Stimulated activated CD8-positive, alpha-beta memory T cell treated with anti-CD3 and anti-CD28 coated beads, Interleukin-15, amount 100 ng/mL, for 4 hours (primary cell): ENCODE data around the gene GALT.
A peak's percentile ranks its signal among the peaks of the same experiment; 100 is the strongest.
"Not testable (repeated sequence)": the region's sequence is repeated elsewhere in the genome, so short reads cannot be mapped to it uniquely, and the experiment has no call there.

ENCODE experiments used
- DNase-seq, 2 donors: peaks; one replicate each; pipeline ENCODE4 v3.0.0-alpha.2; 2020; ENCODE audit warnings: low read depth in 2 of 2

The GALT gene

GRCh38 chr9:34627716-34628655 lies 18.5 kb upstream of the GALT start:
- no peak for DNase-seq

- DNase-seq: no peak
Observed at GRCh38 chr9:34628656-34629490, 17.6 kb upstream of the GALT start, which contains the start of gene ARID3C. Gene ARID3C (minus strand): TSS chr9:34629066. CDS start chr9:34628014, 1,052 bp downstream.

GRCh38 chr9:34629491-34629808 lies 17.0 kb upstream of the GALT start:
- DNase-seq: no peak

- no peak for DNase-seq
Observed at GRCh38 chr9:34630402-34631154, 15.9 kb upstream of the GALT start.

- DNase-seq: no peak
Observed at GRCh38 chr9:34633166-34633565, 13.3 kb upstream of the GALT start.

- DNase-seq: peak in 1 of 2 donors; percentile 34
Observed at GRCh38 chr9:34633851-34634550, 12.5 kb upstream of the GALT start.

GRCh38 chr9:34634551-34635248 lies 11.8 kb upstream of the GALT start:
- DNase-seq: no peak

- DNase-seq: no peak
Observed at GRCh38 chr9:34635556-34635955, 10.9 kb upstream of the GALT start.

- DNase-seq: peak in 1 of 2 donors; percentile 26
Observed at GRCh38 chr9:34636791-34637355, 9.6 kb upstream of the GALT start.

GRCh38 chr9:34637356-34638137 lies 8.9 kb upstream of the GALT start, which contains the start of gene SIGMAR1:
Gene SIGMAR1 (minus strand): TSS chr9:34637787. CDS start chr9:34637697, 90 bp downstream.
- peak; percentile 88 to 89 for DNase-seq

- DNase-seq: no peak
Observed at GRCh38 chr9:34638138-34638445, 8.4 kb upstream of the GALT start.

GRCh38 chr9:34639322-34639721 lies 7.2 kb upstream of the GALT start:
- DNase-seq: not testable (repeated sequence)

GRCh38 chr9:34642679-34643078 lies 3.8 kb upstream of the GALT start:
- no peak for DNase-seq

GRCh38 chr9:34644766-34645314 lies 1.6 kb upstream of the GALT start:
- no peak for DNase-seq

- DNase-seq: no peak
Observed at GRCh38 chr9:34647084-34647403, 569 bp downstream of the GALT start.

GRCh38 chr9:34647651-34648050 lies 1.2 kb downstream of the GALT start:
- DNase-seq: no peak

- no peak for DNase-seq
Observed at GRCh38 chr9:34648673-34649072, 2.2 kb downstream of the GALT start.

GRCh38 chr9:34650816-34651215 lies 4.3 kb downstream of the GALT start:
- DNase-seq: no peak

- no peak for DNase-seq
Observed at GRCh38 chr9:34651321-34651720, 4.8 kb downstream of the GALT start.
